H1 (cell line): Measurements from ENCODE around the gene BEST1. TPM values are rescaled to one million over a fixed set of nuclear protein-coding genes. Genes with fewer than 3 reads are reported as not detected.

Source experiments
- CBX8 ChIP-seq: fragments of 300-800, 300-1000 bp; sonication (generic); IDR thresholded peaks from 2 replicates; pipeline ENCODE4 v1.7.1; 2016; ENCODE audit warnings: low read depth, low read length, borderline replicate concordance
- EGR1 ChIP-seq: IDR thresholded peaks from 2 replicates; pipeline ENCODE4 v1.6.1; 2011; ENCODE audit warnings: low read depth, low read length, borderline replicate concordance
- KDM5A ChIP-seq: fragments of 200-600 bp; IDR thresholded peaks from 2 replicates; pipeline ENCODE4 v1.7.1; 2012; ENCODE audit warnings: mild to moderate bottlenecking, low read length, inconsistent platforms, mixed read lengths
- MAFK ChIP-seq: IDR thresholded peaks from 2 replicates; pipeline ENCODE4 v1.6.1; 2012; ENCODE audit warnings: low read depth, mild to moderate bottlenecking, improper control_type of control experiment, low read length
- TAF1 ChIP-seq: IDR thresholded peaks from 2 replicates; pipeline ENCODE4 v1.6.1; 2011; ENCODE audit warnings: mild to moderate bottlenecking, low read depth, low read length
- ZNF274 ChIP-seq: IDR thresholded peaks from 2 replicates; pipeline ENCODE4 v1.7.0; 2012; ENCODE audit warnings: low read length, borderline replicate concordance; ENCODE audit errors: extremely low read depth
- polyA plus RNA-seq, 7 experiments: library from polyadenylated mRNA; depleted of rRNA in 3 of 7; stranded (reverse) in 5 of 7; unstranded in 2 of 7; fragments of >200 nt in 5 of 7; fragments of 200-250 nt in 2 of 7; gene quantifications; 1 replicate in 5 of 7; 2 replicates in 1 of 7; 4 replicates in 1 of 7; pipeline versions ENCODE4 v1.2.1 to v1.2.3, GENCODE V29; 2011 to 2013; ENCODE audit warnings: missing spikeins in 2 of 7, mixed read lengths in 2 of 7
- total RNA-seq: library from RNA; stranded (reverse); fragmentation: NEBNext Ultra II Directional; extraction: Animal tissue kit (Norgen Biotek cat#: 25700); gene quantifications from 2 replicates; pipeline ENCODE4 v1.2.1, GENCODE V29; 2021

Gene BEST1
- total and polyA plus RNA-seq, 2 of the 8 experiments (the other 6 are each of a cell fraction or from before 2014, with no cell fraction given): 0.22 to 0.62 TPM

DNA sequence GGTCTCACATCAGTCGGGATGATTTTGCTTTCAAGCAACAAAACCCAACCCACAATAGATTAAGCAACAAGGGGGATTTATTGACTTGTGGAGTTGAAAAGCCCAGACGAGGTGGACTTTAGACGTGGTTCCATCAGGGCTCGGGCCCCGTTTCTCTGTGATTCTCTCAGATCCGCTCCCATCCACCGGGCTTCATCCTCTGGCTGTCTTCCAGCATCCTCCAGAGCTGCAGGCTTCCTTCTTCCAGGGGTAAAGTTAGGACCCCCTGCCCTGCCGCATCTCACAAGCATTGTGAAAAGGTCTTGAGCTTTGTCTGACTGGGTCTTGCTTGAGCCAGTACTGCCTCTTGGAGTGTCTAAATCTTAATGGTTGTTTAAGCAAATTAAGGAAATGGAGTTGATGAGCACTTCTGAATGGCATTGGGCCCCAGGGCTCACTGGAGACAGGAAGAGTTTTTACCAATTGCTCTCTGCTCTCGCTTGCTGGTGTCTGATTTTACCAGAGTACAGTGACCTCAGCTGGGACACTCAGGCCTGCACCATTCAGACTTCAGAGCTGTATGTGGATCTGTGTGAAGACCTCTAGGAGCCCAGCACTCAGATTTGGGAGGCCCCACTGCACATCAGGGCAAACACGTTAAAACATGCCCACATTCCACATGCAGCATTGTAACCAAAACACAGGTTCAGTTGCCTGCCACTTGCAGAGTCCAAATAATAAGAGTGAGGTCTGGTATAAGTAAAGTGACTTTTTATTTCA is 30.8 kb downstream of the BEST1 start (continued):
- TF ChIP-seq ZNF274 (no peak), TAF1 (no peak), CBX8 (no peak), MAFK (no peak), KDM5A (no peak), EGR1 (no peak)
